Measurements from ENCODE around the gene MPHOSPH8. TPM values are rescaled to one million over a fixed set of nuclear protein-coding genes. Genes with fewer than 3 reads are reported as not detected.

The MPHOSPH8 gene
- total and polyA plus RNA-seq, 4 donors, result 8.4 to 14.2 (median 12.3) TPM

- H3K27ac ChIP-seq (ENCODE audit: low read depth in 1 of 2, low read length in 2 of 2), result no peak overlapping the region
- H3K27me3 ChIP-seq (ENCODE audit: control insufficient read depth in 4 of 4, insufficient read depth in 4 of 4, low read length in 3 of 4), result no peaks in the 10 kb centered on the region
- H3K36me3 ChIP-seq (ENCODE audit: control insufficient read depth in 4 of 4, insufficient read depth in 3 of 4, low read depth in 1 of 4, low read length in 3 of 4), result no peaks in the 10 kb centered on the region
- H3K4me1 ChIP-seq (ENCODE audit: control insufficient read depth in 4 of 4, insufficient read depth in 4 of 4, low read length in 3 of 4), result peaks cover 0 to 4% (median 0%) of the 10 kb centered on the region in 4 donors
- 42% methylated on average over 4 of the region's 4 CpGs for WGBS
- TF ChIP-seq NR2F2 (IDR thresholded peaks at IDR 0.05) (peak; percentile 98), RAD21 (IDR thresholded peaks at IDR 0.05) (peak; percentile 82 to 86), TAF1 (conservative IDR thresholded peaks at IDR 0.05) (no peak), YY1 (IDR thresholded peaks at IDR 0.05) (no peak), SP1 (IDR thresholded peaks at IDR 0.05) (peak; percentile 26), EGR1 (IDR thresholded peaks at IDR 0.05; ENCODE audit: low read depth in 2 of 2) (no peak), CTCF (IDR thresholded peaks at IDR 0.05; ENCODE audit: low read depth, low read length, missing input control) (peak; percentile 64), GABPA (IDR thresholded peaks at IDR 0.05 in 1 of 2, conservative IDR thresholded peaks at IDR 0.05 in 1 of 2) (peak in 1 of 2 donors; percentile 12), RXRA (IDR thresholded peaks at IDR 0.05) (peak; percentile 81 to 87), HNF4A (conservative IDR thresholded peaks at IDR 0.05) (peak; percentile 57 to 61)
- TF ChIP-seq, protein P1, sequence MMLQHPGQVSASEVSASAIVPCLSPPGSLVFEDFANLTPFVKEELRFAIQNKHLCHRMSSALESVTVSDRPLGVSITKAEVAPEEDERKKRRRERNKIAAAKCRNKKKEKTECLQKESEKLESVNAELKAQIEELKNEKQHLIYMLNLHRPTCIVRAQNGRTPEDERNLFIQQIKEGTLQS (IDR thresholded peaks at IDR 0.05), result no peak
- H3K9me3 ChIP-seq (ENCODE audit: control insufficient read depth in 4 of 4, low read length in 3 of 4), result no peaks in the 10 kb centered on the region
- DNase-seq (ENCODE audit: low spot score), result no peak
- no peak overlapping the region for H3K4me3 ChIP-seq (ENCODE audit: low read depth in 1 of 3, low read length in 3 of 3)
- no peak overlapping the region for H3K9ac ChIP-seq (ENCODE audit: low read depth in 1 of 2, low read length in 2 of 2)
Observed at GRCh38 chr13:19618977-19619376, 14.5 kb upstream of the MPHOSPH8 start.

GRCh38 chr13:19622193-19622592 lies 11.3 kb upstream of the MPHOSPH8 start:
- H3K4me3 ChIP-seq (ENCODE audit: low read depth in 1 of 3, low read length in 3 of 3), result no peak overlapping the region
- H3K27ac ChIP-seq (ENCODE audit: low read depth in 1 of 2, low read length in 2 of 2), result no peak overlapping the region
- no peaks in the 10 kb centered on the region for H3K9me3 ChIP-seq (ENCODE audit: control insufficient read depth in 4 of 4, low read length in 3 of 4)
- no peaks in the 10 kb centered on the region for H3K27me3 ChIP-seq (ENCODE audit: control insufficient read depth in 4 of 4, insufficient read depth in 4 of 4, low read length in 3 of 4)
- 83% methylated on average over 3 of the region's 3 CpGs for WGBS
- no peaks in the 10 kb centered on the region for H3K36me3 ChIP-seq (ENCODE audit: control insufficient read depth in 4 of 4, insufficient read depth in 3 of 4, low read depth in 1 of 4, low read length in 3 of 4)
- no peak overlapping the region for H3K9ac ChIP-seq (ENCODE audit: low read depth in 1 of 2, low read length in 2 of 2)
- DNase-seq (ENCODE audit: low spot score), result no peak
- no peak for TF ChIP-seq RXRA (IDR thresholded peaks at IDR 0.05)
- TF ChIP-seq JUND (IDR thresholded peaks at IDR 0.05), result no peak
- no peak for TF ChIP-seq REST (IDR thresholded peaks at IDR 0.05)
- TF ChIP-seq RAD21 (IDR thresholded peaks at IDR 0.05), result no peak
- no peak for TF ChIP-seq SP1 (IDR thresholded peaks at IDR 0.05)
- H3K4me1 ChIP-seq (ENCODE audit: control insufficient read depth in 4 of 4, insufficient read depth in 4 of 4, low read length in 3 of 4), result peaks cover 0 to 4% (median 0%) of the 10 kb centered on the region in 4 donors

DNA sequence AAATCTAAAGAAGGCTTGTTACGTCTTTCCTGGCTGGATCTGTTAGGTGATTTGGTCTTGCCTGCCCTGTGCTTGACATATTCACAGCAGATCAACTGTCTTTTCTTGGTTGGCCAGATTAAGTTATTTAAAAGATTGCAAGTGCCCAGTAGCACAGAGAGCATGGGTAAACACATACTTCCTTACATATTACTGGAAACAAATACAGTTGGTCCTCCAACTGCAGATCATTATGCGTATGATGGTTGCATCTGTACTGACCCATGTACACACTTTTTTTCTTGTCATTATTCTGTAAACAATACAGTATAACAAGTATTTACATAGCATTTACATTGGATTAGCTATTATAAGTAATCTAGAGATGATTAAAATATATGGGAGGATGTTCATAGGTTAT lies 9.2 kb upstream of the MPHOSPH8 start:
- peaks cover 0 to under 1% (median 0%) of the 10 kb centered on the region in 4 donors for H3K4me1 ChIP-seq (ENCODE audit: control insufficient read depth in 4 of 4, insufficient read depth in 4 of 4, low read length in 3 of 4)
- TF ChIP-seq EGR1 (IDR thresholded peaks at IDR 0.05; ENCODE audit: low read depth in 2 of 2) (no peak), HNF4A (conservative IDR thresholded peaks at IDR 0.05) (no peak), JUND (IDR thresholded peaks at IDR 0.05) (no peak), YY1 (IDR thresholded peaks at IDR 0.05) (no peak), GABPA (IDR thresholded peaks at IDR 0.05 in 1 of 2, conservative IDR thresholded peaks at IDR 0.05 in 1 of 2) (no peak), REST (IDR thresholded peaks at IDR 0.05) (no peak), CTCF (IDR thresholded peaks at IDR 0.05; ENCODE audit: low read depth, low read length, missing input control) (no peak), SP1 (IDR thresholded peaks at IDR 0.05) (no peak)
- H3K36me3 ChIP-seq (ENCODE audit: control insufficient read depth in 4 of 4, insufficient read depth in 3 of 4, low read depth in 1 of 4, low read length in 3 of 4), result no peaks in the 10 kb centered on the region
- no peaks in the 10 kb centered on the region for H3K9me3 ChIP-seq (ENCODE audit: control insufficient read depth in 4 of 4, low read length in 3 of 4)
- no peaks in the 10 kb centered on the region for H3K27me3 ChIP-seq (ENCODE audit: control insufficient read depth in 4 of 4, insufficient read depth in 4 of 4, low read length in 3 of 4)
- H3K4me3 ChIP-seq (ENCODE audit: low read depth in 1 of 3, low read length in 3 of 3), result no peak overlapping the region
- WGBS, result 91% methylated on average over 2 of the region's 2 CpGs
- no peak overlapping the region for H3K9ac ChIP-seq (ENCODE audit: low read depth in 1 of 2, low read length in 2 of 2)
- no peak for DNase-seq (ENCODE audit: low spot score)
- no peak overlapping the region for H3K27ac ChIP-seq (ENCODE audit: low read depth in 1 of 2, low read length in 2 of 2)

Measured in liver (tissue), 9 donors.